WTC11 (cell line): Measurements from ENCODE around the gene NEB.

ENCODE experiments used
- CTCF ChIP-seq: fragments of 200-600 bp; IDR thresholded peaks from 2 replicates; pipeline ENCODE4 v1.8.0; 2022; ENCODE audit warnings: antibody characterized with exemption
- USF2 ChIP-seq: sonication (generic); formaldehyde crosslinking; IDR thresholded peaks from 2 replicates; pipeline ENCODE4 v1.8.1; 2023; ENCODE audit warnings: mild to moderate bottlenecking, missing genetic modification reagents, moderate library complexity

GRCh38 chr2:151649966-151650365 is 84.3 kb downstream of the NEB start:
- TF ChIP-seq USF2 (CRISPR knock-in tag) (no peak), CTCF (no peak)
